Stomach (tissue), 4 donors: Measurements from ENCODE around the gene C2CD2L.

ENCODE experiments used
- POLR2AphosphoS5 ChIP-seq, 3 donors: sonication (generic); formaldehyde crosslinking; IDR thresholded peaks; one replicate each; pipeline ENCODE4 v1.6.1; 2016; ENCODE audit warnings: antibody characterized with exemption in 3 of 3
- TF ChIP-seq, protein P1 (sequence below), 7 experiments: fragments of 450-650 bp in 4 of 7; fragments of 200-600 bp in 3 of 7; sonication (generic) in 3 of 7; IDR thresholded peaks; one replicate each; pipeline ENCODE4 v1.5.1; 2016 to 2019; ENCODE audit warnings: antibody characterized with exemption in 7 of 7, control low read depth in 2 of 7, mild to moderate bottlenecking in 1 of 7

DNA sequence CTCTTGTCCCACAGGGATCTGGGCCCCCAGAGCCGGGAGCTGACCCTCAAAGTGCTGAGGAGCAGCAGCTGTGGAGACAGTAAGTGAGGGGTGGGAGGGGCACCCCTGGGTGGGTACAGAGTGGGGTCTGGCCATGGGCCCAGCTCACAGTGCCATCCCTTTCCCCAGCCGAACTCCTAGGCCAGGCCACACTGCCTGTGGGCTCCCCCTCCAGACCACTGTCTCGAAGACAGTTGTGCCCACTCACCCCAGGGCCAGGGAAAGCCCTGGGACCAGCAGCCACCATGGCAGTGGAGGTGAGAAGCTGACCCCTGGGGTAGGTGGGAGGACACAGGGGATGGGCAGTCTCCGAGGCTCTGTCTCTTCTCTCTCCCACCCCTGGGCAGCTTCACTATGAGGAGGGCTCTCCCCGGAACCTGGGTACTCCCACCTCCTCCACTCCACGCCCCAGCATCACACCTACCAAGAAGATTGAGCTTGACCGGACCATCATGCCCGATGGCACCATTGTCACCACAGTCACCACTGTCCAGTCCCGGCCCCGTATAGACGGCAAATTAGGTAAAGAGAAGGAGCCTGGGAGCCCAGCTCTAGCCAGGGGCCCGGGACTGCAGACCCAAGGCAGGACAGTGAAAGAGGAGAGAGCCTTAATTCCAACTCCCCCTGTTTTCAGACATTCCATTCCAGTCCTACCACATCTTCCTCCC, 5.3 kb downstream of the C2CD2L start:
- TF ChIP-seq, protein P1, sequence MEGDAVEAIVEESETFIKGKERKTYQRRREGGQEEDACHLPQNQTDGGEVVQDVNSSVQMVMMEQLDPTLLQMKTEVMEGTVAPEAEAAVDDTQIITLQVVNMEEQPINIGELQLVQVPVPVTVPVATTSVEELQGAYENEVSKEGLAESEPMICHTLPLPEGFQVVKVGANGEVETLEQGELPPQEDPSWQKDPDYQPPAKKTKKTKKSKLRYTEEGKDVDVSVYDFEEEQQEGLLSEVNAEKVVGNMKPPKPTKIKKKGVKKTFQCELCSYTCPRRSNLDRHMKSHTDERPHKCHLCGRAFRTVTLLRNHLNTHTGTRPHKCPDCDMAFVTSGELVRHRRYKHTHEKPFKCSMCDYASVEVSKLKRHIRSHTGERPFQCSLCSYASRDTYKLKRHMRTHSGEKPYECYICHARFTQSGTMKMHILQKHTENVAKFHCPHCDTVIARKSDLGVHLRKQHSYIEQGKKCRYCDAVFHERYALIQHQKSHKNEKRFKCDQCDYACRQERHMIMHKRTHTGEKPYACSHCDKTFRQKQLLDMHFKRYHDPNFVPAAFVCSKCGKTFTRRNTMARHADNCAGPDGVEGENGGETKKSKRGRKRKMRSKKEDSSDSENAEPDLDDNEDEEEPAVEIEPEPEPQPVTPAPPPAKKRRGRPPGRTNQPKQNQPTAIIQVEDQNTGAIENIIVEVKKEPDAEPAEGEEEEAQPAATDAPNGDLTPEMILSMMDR (IDR thresholded peaks at IDR 0.05): no peak
- no peak for TF ChIP-seq POLR2AphosphoS5 (IDR thresholded peaks at IDR 0.05)
